ENCODE data around the gene SPECC1.
"Not testable (repeated sequence)": the region's sequence is repeated elsewhere in the genome, so short reads cannot be mapped to it uniquely, and the experiment has no call there.

The SPECC1 gene

GRCh38 chr17:20180661-20181060, 171.5 kb downstream of the SPECC1 start:
- DNase-seq = peak; percentile 62 to 75

GRCh38 chr17:20184181-20184580, 175.0 kb downstream of the SPECC1 start:
- DNase-seq = no peak

GRCh38 chr17:20184977-20185619, 175.9 kb downstream of the SPECC1 start:
- peak; percentile 88 to 95 for DNase-seq

GRCh38 chr17:20187049-20187448, 177.9 kb downstream of the SPECC1 start:
- DNase-seq = no peak

- peak in 1 of 2 donors; percentile 48 for DNase-seq
Measured at GRCh38 chr17:20189302-20189701, 180.1 kb downstream of the SPECC1 start.

- no peak for DNase-seq
Measured at GRCh38 chr17:20189979-20190378, 180.8 kb downstream of the SPECC1 start.

- no peak for DNase-seq
Measured at GRCh38 chr17:20190605-20191004, 181.4 kb downstream of the SPECC1 start.

- no peak for DNase-seq
Measured at GRCh38 chr17:20191056-20191455, 181.9 kb downstream of the SPECC1 start.

- not testable (repeated sequence) for DNase-seq
Measured at GRCh38 chr17:20196286-20196685, 187.1 kb downstream of the SPECC1 start.

GRCh38 chr17:20197272-20197926, 188.2 kb downstream of the SPECC1 start:
- no peak for DNase-seq

GRCh38 chr17:20200016-20200795, 191.0 kb downstream of the SPECC1 start:
- peak in 1 of 2 donors; percentile 20 for DNase-seq

- no peak for DNase-seq
Measured at GRCh38 chr17:20200865-20201458, 191.8 kb downstream of the SPECC1 start.

- DNase-seq = no peak
Measured at GRCh38 chr17:20202141-20202621, 193.0 kb downstream of the SPECC1 start.

- peak in 1 of 2 donors; percentile 28 for DNase-seq
Measured at GRCh38 chr17:20203018-20203417, 193.9 kb downstream of the SPECC1 start.

GRCh38 chr17:20203761-20204263, 194.7 kb downstream of the SPECC1 start:
- DNase-seq = peak; percentile 63 to 84

GRCh38 chr17:20205609-20206008, 196.4 kb downstream of the SPECC1 start:
- DNase-seq = no peak

- peak; percentile 66 to 67 for DNase-seq
Measured at GRCh38 chr17:20206068-20206467, 196.9 kb downstream of the SPECC1 start.

GRCh38 chr17:20206591-20206990, 197.4 kb downstream of the SPECC1 start:
- no peak for DNase-seq

- no peak for DNase-seq
Measured at GRCh38 chr17:20207262-20207985, 198.3 kb downstream of the SPECC1 start.

GRCh38 chr17:20208717-20209116, 199.6 kb downstream of the SPECC1 start:
- DNase-seq = no peak

- no peak for DNase-seq
Measured at GRCh38 chr17:20210180-20210579, 201.0 kb downstream of the SPECC1 start.

GRCh38 chr17:20210614-20211013, 201.5 kb downstream of the SPECC1 start:
- no peak for DNase-seq
